Measurements from ENCODE around the gene SEPTIN2.

DNA sequence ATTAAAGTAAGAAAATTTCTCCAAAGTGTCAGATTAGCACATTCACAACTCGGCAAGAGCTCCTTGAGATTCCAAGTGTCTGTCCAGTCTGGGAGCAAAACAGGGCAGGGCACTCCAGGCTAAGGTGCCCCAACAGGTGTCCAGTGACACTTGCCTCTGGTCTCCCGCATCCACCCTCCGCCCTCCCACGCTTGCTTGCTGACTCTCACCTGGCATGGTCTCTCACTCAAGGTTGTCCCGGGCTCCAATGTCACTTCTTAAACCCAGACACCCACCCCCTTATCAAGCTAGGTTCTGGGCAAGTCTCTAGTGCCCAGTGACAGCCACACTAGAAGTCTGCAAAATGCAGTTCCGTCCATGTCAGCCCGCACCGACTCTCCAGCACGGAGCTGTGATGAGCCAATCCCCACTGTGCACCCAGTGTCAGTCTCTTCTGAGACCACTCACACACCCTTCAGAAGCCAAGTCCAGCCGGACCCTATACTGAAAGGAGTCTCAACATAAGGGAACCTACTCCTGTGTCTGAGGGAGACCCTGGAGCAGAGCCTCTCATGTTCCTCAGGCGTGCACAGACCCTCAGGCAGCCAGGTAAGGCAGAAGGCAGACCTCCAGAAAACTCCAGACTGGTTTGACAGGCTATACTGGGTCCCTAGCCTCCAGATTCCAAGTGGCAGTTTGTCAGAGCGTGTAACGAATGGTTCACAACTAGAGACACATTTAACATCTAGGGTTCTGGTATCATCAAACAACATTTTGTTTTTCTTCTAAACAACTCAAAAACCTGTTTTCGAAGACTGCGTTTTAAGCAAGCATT, 45.8 kb upstream of the SEPTIN2 start:
- TF ChIP-seq, protein P1, sequence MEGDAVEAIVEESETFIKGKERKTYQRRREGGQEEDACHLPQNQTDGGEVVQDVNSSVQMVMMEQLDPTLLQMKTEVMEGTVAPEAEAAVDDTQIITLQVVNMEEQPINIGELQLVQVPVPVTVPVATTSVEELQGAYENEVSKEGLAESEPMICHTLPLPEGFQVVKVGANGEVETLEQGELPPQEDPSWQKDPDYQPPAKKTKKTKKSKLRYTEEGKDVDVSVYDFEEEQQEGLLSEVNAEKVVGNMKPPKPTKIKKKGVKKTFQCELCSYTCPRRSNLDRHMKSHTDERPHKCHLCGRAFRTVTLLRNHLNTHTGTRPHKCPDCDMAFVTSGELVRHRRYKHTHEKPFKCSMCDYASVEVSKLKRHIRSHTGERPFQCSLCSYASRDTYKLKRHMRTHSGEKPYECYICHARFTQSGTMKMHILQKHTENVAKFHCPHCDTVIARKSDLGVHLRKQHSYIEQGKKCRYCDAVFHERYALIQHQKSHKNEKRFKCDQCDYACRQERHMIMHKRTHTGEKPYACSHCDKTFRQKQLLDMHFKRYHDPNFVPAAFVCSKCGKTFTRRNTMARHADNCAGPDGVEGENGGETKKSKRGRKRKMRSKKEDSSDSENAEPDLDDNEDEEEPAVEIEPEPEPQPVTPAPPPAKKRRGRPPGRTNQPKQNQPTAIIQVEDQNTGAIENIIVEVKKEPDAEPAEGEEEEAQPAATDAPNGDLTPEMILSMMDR (IDR thresholded peaks at IDR 0.05) = no peak
- TF ChIP-seq POLR2A (IDR thresholded peaks at IDR 0.05) = no peak
